NCI-H1436 treated with DMSO at 0.1 percent for 48 hours (cell line): Measurements from ENCODE around the gene RPGR.

Experiments used
- DNase-seq: peaks from one replicate; lab custom pipeline; 2025; lab: John Stamatoyannopoulos, UW

The RPGR gene

GRCh38 chrX:38249965-38250364, 77.3 kb downstream of the RPGR start:
- no peak for DNase-seq

DNA sequence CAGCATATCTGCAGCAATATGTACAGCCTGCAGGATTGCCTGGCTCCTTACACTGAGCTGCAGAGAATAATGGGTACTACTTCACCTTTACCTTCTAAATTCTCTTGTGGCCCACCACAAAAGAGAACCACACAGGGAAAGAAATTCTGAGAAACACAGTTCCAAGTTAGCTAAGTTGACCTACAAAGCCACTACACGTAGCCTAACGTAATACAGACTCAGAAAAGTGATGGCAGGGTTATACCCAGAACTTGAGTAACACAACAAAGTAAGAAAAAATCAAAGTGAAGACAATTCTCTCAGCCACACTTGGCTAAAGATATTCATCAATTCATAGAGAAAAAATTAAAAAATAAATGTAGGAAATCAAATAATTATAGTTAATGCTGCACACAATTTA, 80.3 kb downstream of the RPGR start:
- DNase-seq, result no peak

DNA sequence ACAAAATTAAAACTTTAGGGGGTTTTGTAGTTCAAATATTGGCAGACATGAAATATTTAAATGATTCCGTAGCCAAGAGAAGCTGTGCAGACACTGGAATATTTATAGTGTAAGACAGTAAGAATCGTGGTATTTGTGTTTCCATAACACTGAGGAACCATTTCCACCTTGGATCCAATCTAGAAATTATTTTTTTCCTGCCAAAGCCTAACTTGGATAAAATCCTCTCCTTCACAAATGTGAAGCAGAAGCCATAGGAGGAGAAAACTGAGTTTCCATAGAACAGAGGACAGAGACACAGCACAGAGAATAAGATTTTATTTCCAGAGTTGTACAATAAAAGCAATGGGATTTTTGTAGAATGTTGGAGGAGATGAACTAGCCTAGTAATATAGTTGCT, 86.8 kb downstream of the RPGR start:
- DNase-seq, result no peak

GRCh38 chrX:38236901-38237615, 90.3 kb downstream of the RPGR start:
- DNase-seq, result no peak

GRCh38 chrX:38233891-38234667, 93.2 kb downstream of the RPGR start:
- no peak for DNase-seq

DNA sequence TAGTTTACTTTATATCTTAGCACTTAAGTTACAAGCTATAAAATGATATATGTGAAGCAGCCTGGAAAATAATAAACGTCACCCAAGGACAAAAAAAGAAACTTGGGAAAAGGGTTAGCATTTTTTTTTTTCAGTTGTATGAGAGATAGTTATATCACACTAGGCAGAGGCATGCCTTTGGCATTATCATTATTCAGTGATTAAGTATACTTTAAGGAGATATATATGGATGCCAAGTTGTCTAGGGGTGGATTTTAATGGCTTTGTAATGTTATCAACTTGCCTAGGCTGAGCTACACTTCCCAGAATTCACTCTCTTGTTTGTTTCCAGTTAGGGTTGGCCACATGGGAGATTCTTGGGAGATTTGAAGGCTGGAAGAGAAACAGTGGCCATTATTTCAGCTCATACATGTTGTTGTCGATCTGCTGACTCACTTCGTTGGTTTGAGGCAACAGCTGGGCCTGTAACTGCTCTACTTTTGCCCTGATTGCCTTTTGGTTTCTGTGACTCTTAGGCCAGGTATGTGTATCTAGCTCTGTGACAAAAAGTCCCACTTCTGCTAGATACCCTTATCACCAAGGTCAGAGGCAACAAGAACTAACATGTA, 95.1 kb downstream of the RPGR start:
- DNase-seq, result no peak

DNA sequence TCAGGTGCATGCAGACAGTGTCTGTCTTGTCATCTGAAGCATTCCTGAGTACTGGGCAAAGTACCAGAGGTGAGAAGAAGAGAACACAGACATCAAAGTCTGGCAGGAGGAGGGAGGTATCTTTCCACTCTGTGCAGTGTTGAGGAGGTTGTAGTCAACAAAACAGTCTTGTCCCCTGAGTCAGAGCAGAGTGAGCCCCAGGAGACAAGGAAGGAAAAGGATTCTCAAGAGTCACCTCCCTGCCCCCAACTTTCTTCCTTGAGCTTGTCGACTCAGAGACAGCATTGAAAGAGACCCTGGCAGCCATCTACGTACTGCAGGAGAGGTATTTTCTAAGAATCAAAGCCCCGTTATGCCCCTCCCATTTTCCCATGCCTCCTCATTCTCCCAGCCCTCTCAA, 102.2 kb downstream of the RPGR start:
- no peak for DNase-seq

GRCh38 chrX:38224160-38224559, 103.1 kb downstream of the RPGR start:
- no peak for DNase-seq

DNA sequence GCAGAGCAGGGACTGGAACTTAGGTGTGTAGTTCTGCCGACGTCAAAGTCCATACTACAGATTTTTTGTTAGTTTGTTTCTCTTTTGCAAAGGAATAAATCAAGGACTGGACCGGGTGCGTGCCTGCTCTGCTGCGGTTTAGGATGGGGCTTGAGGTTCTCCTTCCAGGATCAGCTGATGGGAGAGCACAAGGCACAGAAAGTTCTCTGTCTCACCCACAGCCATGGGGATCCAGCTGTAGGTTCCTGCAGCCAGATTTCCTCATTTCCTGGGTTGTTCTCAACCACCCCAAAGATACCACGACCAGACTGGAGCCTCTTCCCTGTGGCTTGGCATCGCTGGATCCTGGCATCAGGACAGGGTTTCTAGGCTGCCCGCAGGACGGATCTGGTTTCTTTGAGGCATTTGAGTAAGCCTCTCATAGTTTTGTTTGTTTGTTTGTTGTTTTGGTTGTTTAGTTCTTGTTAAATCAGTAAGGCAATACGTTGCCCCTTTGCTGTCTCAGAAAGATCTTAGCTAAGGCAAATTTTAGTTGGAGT, 105.8 kb downstream of the RPGR start:
- DNase-seq, result no peak

- DNase-seq, result no peak
Measured at GRCh38 chrX:38220415-38221390, 106.6 kb downstream of the RPGR start, which contains the start of gene SRPX. SRPX (minus strand) TSS chrX:38220871; CDS start chrX:38220792, 79 bp downstream.

DNA sequence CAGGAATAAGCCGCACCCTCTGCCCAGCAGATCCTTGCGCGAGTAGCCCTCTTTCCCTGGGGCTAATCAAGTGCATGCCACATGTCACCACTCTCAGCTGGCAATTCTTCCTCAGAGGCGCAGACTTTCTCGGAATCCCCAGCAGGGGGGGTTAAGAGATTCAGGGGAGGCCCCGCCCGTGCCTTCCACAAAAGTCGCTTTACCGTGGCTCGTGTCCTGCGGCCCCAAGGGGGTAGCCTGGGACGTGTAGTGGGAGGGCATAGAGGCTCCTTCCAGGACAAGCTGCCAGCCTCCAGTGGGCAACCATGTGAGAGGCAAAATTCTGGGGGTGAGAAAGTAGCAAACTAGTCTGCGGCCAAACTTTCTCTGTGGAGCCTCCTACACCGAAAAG, 107.3 kb downstream of the RPGR start:
- no peak for DNase-seq
